GM19193 (cell line): ENCODE measurements around the gene SNORC.

Experiments
- POLR2A ChIP-seq: IDR thresholded peaks from 4 replicates; pipeline ENCODE4 v1.6.1; 2011; ENCODE audit not compliant: insufficient read depth, insufficient read length; ENCODE audit errors: extremely low read depth

The SNORC gene

GRCh38 chr2:232887171-232887850, 17.2 kb downstream of the SNORC start:
- no peak for TF ChIP-seq POLR2A

GRCh38 chr2:232888099-232888836, 18.2 kb downstream of the SNORC start:
- no peak for TF ChIP-seq POLR2A

GRCh38 chr2:232888839-232889529, 18.9 kb downstream of the SNORC start:
- no peak for TF ChIP-seq POLR2A

- TF ChIP-seq POLR2A, result no peak
Observed at GRCh38 chr2:232889876-232890401, 19.9 kb downstream of the SNORC start.

- no peak for TF ChIP-seq POLR2A
Observed at GRCh38 chr2:232890536-232890895, 20.5 kb downstream of the SNORC start.

- no peak for TF ChIP-seq POLR2A
Observed at GRCh38 chr2:232890896-232891601, 21.0 kb downstream of the SNORC start.

- no peak for TF ChIP-seq POLR2A
Observed at GRCh38 chr2:232891621-232892071, 21.6 kb downstream of the SNORC start.

GRCh38 chr2:232892221-232892620, 22.2 kb downstream of the SNORC start:
- TF ChIP-seq POLR2A, result no peak

- no peak for TF ChIP-seq POLR2A
Observed at GRCh38 chr2:232892843-232893242, 22.8 kb downstream of the SNORC start.

- TF ChIP-seq POLR2A, result no peak
Observed at GRCh38 chr2:232893834-232894233, 23.8 kb downstream of the SNORC start.

- TF ChIP-seq POLR2A, result no peak
Observed at GRCh38 chr2:232894251-232894650, 24.2 kb downstream of the SNORC start.

GRCh38 chr2:232894746-232895145, 24.7 kb downstream of the SNORC start:
- no peak for TF ChIP-seq POLR2A

- no peak for TF ChIP-seq POLR2A
Observed at GRCh38 chr2:232896111-232896510, 26.0 kb downstream of the SNORC start.

- no peak for TF ChIP-seq POLR2A
Observed at GRCh38 chr2:232896720-232897597, 26.9 kb downstream of the SNORC start.
